ENCODE data around the gene THBD.

Gene THBD

GRCh38 chr20:23039885-23040508 is 9.5 kb downstream of the THBD start:
- no peak overlapping the region for H3K4me3 ChIP-seq (ENCODE audit: low read length)
- H3K9me3 ChIP-seq (ENCODE audit: insufficient read depth, low read length), result no peaks in the 10 kb centered on the region
- no peaks in the 10 kb centered on the region for H4K20me1 ChIP-seq (ENCODE audit: insufficient read depth, low read length)
- no peaks in the 10 kb centered on the region for H3K4me1 ChIP-seq (ENCODE audit: low read length)
- H3K27ac ChIP-seq (ENCODE audit: low read length), result no peak overlapping the region
- no peak overlapping the region for H2AFZ ChIP-seq (ENCODE audit: low read depth, low read length)
- H3K9ac ChIP-seq (ENCODE audit: low read length), result no peak overlapping the region
- no peak for TF ChIP-seq EZH2phosphoT487 (IDR thresholded peaks at IDR 0.05; ENCODE audit: low read depth)
- no peak for TF ChIP-seq CTCF (IDR thresholded peaks at IDR 0.05; ENCODE audit: low read depth, low read length)
- H3K36me3 ChIP-seq (replicated peaks; ENCODE audit: low read depth, low read length), result no peaks in the 10 kb centered on the region
- H3K27me3 ChIP-seq (ENCODE audit: low read depth, low read length), result peaks cover 69% of the 10 kb centered on the region
- no peak overlapping the region for H3K4me2 ChIP-seq (ENCODE audit: low read length)
- H3K79me2 ChIP-seq (ENCODE audit: low read length), result no peaks in the 10 kb centered on the region

GRCh38 chr20:23039136-23039875 is 10.2 kb downstream of the THBD start:
- Histone ChIP-seq H3K4me2 (ENCODE audit: low read length) (no peak overlapping the region), H4K20me1 (ENCODE audit: insufficient read depth, low read length) (no peaks in the 10 kb centered on the region), H3K79me2 (ENCODE audit: low read length) (no peaks in the 10 kb centered on the region), H3K27ac (ENCODE audit: low read length) (no peak overlapping the region), H2AFZ (ENCODE audit: low read depth, low read length) (no peak overlapping the region), H3K9ac (ENCODE audit: low read length) (no peak overlapping the region), H3K36me3 (replicated peaks; ENCODE audit: low read depth, low read length) (no peaks in the 10 kb centered on the region), H3K4me1 (ENCODE audit: low read length) (no peaks in the 10 kb centered on the region), H3K27me3 (ENCODE audit: low read depth, low read length) (peaks cover 65% of the 10 kb centered on the region), H3K4me3 (ENCODE audit: low read length) (no peak overlapping the region), H3K9me3 (ENCODE audit: insufficient read depth, low read length) (no peaks in the 10 kb centered on the region)
- no peak for TF ChIP-seq EZH2phosphoT487 (IDR thresholded peaks at IDR 0.05; ENCODE audit: low read depth)
- no peak for TF ChIP-seq CTCF (IDR thresholded peaks at IDR 0.05; ENCODE audit: low read depth, low read length)

GRCh38 chr20:23037017-23037481 is 12.4 kb downstream of the THBD start:
- Histone ChIP-seq H3K36me3 (replicated peaks; ENCODE audit: low read depth, low read length) (no peaks in the 10 kb centered on the region), H3K4me1 (ENCODE audit: low read length) (no peaks in the 10 kb centered on the region), H3K79me2 (ENCODE audit: low read length) (no peaks in the 10 kb centered on the region), H3K9ac (ENCODE audit: low read length) (no peak overlapping the region), H3K27me3 (ENCODE audit: low read depth, low read length) (peaks cover 47% of the 10 kb centered on the region), H4K20me1 (ENCODE audit: insufficient read depth, low read length) (no peaks in the 10 kb centered on the region), H3K4me2 (ENCODE audit: low read length) (no peak overlapping the region), H3K27ac (ENCODE audit: low read length) (no peak overlapping the region), H3K9me3 (ENCODE audit: insufficient read depth, low read length) (no peaks in the 10 kb centered on the region), H2AFZ (ENCODE audit: low read depth, low read length) (no peak overlapping the region), H3K4me3 (ENCODE audit: low read length) (no peak overlapping the region)
- TF ChIP-seq EZH2phosphoT487 (IDR thresholded peaks at IDR 0.05; ENCODE audit: low read depth) (no peak), CTCF (IDR thresholded peaks at IDR 0.05; ENCODE audit: low read depth, low read length) (no peak)

- no peak for TF ChIP-seq EZH2phosphoT487 (IDR thresholded peaks at IDR 0.05; ENCODE audit: low read depth)
- TF ChIP-seq CTCF (IDR thresholded peaks at IDR 0.05; ENCODE audit: low read depth, low read length), result no peak
- no peaks in the 10 kb centered on the region for H3K36me3 ChIP-seq (replicated peaks; ENCODE audit: low read depth, low read length)
- H3K9me3 ChIP-seq (ENCODE audit: insufficient read depth, low read length), result no peaks in the 10 kb centered on the region
- H3K4me1 ChIP-seq (ENCODE audit: low read length), result no peaks in the 10 kb centered on the region
- peaks cover 40% of the 10 kb centered on the region for H3K27me3 ChIP-seq (ENCODE audit: low read depth, low read length)
- no peak overlapping the region for H3K4me2 ChIP-seq (ENCODE audit: low read length)
- no peaks in the 10 kb centered on the region for H4K20me1 ChIP-seq (ENCODE audit: insufficient read depth, low read length)
- no peak overlapping the region for H3K27ac ChIP-seq (ENCODE audit: low read length)
- H2AFZ ChIP-seq (ENCODE audit: low read depth, low read length), result no peak overlapping the region
- no peaks in the 10 kb centered on the region for H3K79me2 ChIP-seq (ENCODE audit: low read length)
- H3K4me3 ChIP-seq (ENCODE audit: low read length), result no peak overlapping the region
- no peak overlapping the region for H3K9ac ChIP-seq (ENCODE audit: low read length)
These were observed 13.1 kb downstream of the THBD start for GRCh38 chr20:23036371-23036770.

Data from OCI-LY3 (cell line).